Activated naive CD4-positive, alpha-beta T cell treated with anti-CD3 and anti-CD28 coated beads, Interleukin-2, amount 10 ng/mL, durations not matched to agents 7 days and 5 days (primary cell): ENCODE data around the gene CCK.

ENCODE experiments used
- CTCF ChIA-PET: fragments of 350-600 bp; sonication (Branson Sonifier 250); formaldehyde crosslinking; loops from one replicate; lab custom pipeline; 2021; ENCODE audit warnings: antibody characterized with exemption; lab: Charles Lee
- DNase-seq: peaks from one replicate; pipeline ENCODE4 v3.0.0-alpha.2; 2020
- H3K27ac Mint-ChIP-seq: one replicate; pipeline ENCODE4 v1.8.0; 2021; ENCODE audit warnings: mild to moderate bottlenecking, moderate library complexity, mixed read lengths
- H3K27me3 Mint-ChIP-seq: one replicate; pipeline ENCODE4 v1.8.0; 2021; ENCODE audit warnings: mild to moderate bottlenecking, mixed read lengths
- H3K36me3 Mint-ChIP-seq: one replicate; pipeline ENCODE4 v1.8.0; 2021; ENCODE audit warnings: mixed read lengths
- H3K4me1 Mint-ChIP-seq: one replicate; pipeline ENCODE4 v1.8.0; 2021; ENCODE audit warnings: mixed read lengths
- H3K4me3 Mint-ChIP-seq: one replicate; pipeline ENCODE4 v1.8.0; 2021; ENCODE audit warnings: mild to moderate bottlenecking, moderate library complexity, mixed read lengths
- H3K9me3 Mint-ChIP-seq: one replicate; pipeline ENCODE4 v1.8.0; 2021; ENCODE audit warnings: mixed read lengths

The CCK gene

DNA sequence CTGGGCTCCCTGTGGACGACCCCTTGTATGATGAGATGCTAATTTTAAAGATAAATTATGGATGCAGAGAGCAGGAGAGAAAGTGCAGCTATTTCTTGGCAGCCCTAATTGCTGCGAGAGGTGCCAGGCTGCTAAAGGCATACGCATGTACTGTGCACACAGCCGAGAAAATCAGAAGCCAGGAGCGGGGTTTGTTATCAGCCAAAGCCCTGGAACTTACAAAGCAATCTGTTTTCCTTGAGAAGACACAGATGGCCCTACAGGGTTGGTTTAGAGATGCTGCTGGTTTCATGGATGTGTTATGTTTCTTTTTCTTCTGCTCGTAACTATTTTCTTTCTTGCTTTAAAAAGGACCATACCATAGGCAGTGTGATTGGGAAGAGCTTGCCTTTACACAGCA, 11.7 kb upstream of the CCK start:
- Mint-ChIP-seq H3K36me3 (no peaks in the 10 kb centered on the region), H3K27ac (no peak overlapping the region), H3K4me3 (no peak overlapping the region), H3K27me3 (peaks cover 4% of the 10 kb centered on the region), H3K4me1 (no peaks in the 10 kb centered on the region), H3K9me3 (peaks cover 23% of the 10 kb centered on the region)
- DNase-seq: no peak
- CTCF ChIA-PET: no interaction called here

DNA sequence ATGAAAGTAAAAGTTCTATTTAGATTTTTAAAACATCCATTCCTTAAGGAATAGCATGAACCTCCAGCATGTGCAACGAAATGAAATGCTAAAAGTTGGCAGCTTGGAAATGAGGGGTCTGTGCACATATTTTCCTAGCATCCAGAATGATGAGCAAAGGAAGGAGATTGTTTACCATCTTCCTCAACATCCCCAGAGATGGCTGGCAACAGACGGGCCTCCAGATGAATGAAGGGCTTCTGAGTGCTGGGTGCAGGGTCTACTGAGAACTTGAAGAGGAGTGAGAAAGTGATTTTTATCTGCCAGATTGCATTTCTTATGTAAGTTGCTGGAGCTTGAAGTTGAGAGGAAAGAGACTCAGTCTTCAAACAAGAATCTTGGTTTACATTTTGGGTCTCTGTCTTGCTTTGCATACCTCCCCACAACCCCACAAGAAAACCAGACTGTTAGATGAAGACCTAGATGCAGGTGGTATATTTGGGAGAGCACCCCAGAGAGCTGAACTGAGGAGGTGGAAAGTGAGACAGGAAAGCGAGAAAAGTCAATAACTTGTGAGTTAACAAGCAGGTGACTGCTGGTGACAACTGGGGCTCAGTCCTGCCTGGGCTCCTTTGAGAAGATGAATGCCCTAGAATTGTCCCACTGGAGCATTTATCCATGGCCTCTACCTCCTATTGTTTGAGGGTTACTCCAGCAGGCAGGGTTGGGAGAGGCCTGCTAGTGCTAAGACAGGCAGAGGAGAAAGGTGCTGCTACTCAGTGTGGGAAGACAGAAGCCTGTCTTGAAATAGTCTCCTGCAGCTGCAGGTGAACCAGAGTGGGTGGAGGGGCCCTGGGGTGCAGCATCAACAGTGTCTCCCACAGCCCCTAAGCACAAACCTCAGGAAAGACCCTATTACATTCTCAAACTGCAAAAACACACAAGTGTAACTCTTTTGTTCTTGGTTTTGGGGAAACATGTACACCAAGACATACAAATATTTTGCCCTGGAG, 10.5 kb upstream of the CCK start:
- CTCF ChIA-PET: no interaction called here
- Mint-ChIP-seq H3K36me3 (no peaks in the 10 kb centered on the region), H3K27ac (no peak overlapping the region), H3K27me3 (peaks cover 4% of the 10 kb centered on the region), H3K4me1 (no peaks in the 10 kb centered on the region), H3K9me3 (peaks cover 24% of the 10 kb centered on the region), H3K4me3 (no peak overlapping the region)
- DNase-seq: no peak

DNA sequence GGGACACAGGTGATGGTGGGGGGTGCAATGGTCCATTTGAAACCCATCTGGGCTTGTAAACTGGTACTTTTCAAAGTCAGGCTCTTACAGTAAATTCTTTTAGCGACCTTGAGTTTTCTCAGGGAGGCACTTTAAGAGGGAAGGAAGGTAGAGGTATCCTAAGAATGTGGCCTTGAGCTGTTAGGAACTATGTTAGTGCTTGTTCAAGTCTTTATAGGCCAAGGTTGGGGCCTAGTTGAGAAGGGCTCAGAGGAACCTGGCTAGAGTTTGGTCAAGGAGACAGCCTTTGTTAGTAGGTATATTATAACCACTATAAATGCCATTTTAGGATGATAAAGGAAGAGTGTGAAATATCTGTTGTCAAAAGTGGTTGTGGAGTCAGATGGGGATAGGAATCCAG, 9.2 kb upstream of the CCK start:
- Mint-ChIP-seq H3K4me1 (no peaks in the 10 kb centered on the region), H3K36me3 (no peaks in the 10 kb centered on the region), H3K4me3 (no peak overlapping the region), H3K27ac (no peak overlapping the region), H3K27me3 (peaks cover 11% of the 10 kb centered on the region), H3K9me3 (peaks cover 14% of the 10 kb centered on the region)
- no peak for DNase-seq
- CTCF ChIA-PET: no interaction called here

DNA sequence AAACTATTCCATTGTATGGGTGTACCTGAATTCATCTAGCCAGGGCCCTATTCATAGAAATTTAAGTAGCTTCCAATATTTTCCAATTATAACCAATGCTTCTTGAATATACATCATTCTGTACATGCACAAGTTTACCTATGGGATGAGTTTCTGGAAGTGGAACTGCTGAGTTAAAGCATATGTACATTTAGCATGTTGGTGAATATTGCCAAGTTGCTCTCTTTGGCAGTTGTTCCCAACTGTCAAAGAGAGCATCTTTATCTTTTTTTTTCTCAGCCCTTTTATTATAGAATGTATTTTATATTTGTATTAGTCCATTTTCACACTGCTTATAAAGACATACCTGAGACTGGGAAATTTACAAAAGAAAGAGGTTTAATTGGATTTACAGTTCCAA, 8.3 kb upstream of the CCK start:
- Mint-ChIP-seq H3K4me3 (no peak overlapping the region), H3K27me3 (peaks cover 15% of the 10 kb centered on the region), H3K4me1 (no peaks in the 10 kb centered on the region), H3K9me3 (peaks cover 6% of the 10 kb centered on the region), H3K36me3 (no peaks in the 10 kb centered on the region), H3K27ac (no peak overlapping the region)
- DNase-seq: no peak
- CTCF ChIA-PET: interaction anchor here (0.7 kb wide), 1 partner anchor 1474 kb away, joined by 3 read pairs; no protein-coding TSS in a partner anchor

DNA sequence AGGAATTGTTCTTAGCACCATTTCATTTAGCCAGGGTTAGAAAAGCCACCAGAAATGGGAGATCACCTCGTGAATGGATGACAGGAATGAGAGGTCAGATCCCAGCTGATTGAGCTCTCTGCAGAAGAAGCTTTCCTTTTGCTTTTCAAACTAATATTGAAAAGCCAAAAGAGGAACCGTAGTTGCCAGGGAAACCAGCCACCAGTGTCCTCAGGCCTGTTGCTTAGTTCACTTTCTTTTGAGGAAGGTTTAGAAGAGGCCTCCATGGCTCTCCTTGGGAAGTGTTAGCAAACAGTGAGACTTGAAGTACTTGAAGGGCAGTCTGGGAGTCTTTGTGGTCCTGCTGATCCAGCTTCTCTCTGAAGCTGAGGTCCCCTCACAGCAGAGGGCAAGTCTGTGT, 7.4 kb upstream of the CCK start:
- Mint-ChIP-seq H3K27ac (no peak overlapping the region), H3K4me3 (no peak overlapping the region), H3K27me3 (peaks cover 23% of the 10 kb centered on the region), H3K4me1 (no peaks in the 10 kb centered on the region), H3K36me3 (no peaks in the 10 kb centered on the region), H3K9me3 (peaks cover 1% of the 10 kb centered on the region)
- CTCF ChIA-PET: interaction anchor here (1.0 kb wide), 1 partner anchor 82 kb away, joined by 3 read pairs; no protein-coding TSS in a partner anchor
- no peak for DNase-seq

DNA sequence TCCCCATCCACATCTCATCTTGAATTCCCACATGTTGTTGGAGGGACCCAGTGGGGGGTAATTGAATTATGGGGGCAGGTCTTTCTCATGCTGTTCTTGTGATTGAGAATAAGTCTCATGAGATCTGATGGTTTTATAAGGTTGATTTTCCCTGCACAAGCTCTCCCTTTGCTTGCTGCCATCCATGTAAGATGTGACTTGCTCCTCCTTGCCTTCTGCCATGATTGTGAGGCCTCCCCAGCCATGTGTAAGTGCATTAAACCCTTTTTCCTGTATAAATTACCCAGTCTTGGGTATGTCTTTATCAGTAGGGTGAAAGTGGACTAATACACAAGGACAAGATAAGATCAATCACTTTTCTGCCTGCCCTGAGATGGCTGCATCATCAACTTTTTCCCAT, 5.8 kb upstream of the CCK start:
- H3K27me3 Mint-ChIP-seq: peaks cover 37% of the 10 kb centered on the region
- H3K9me3 Mint-ChIP-seq: peaks cover 1% of the 10 kb centered on the region
- H3K4me3 Mint-ChIP-seq: no peak overlapping the region
- no peak for DNase-seq
- H3K27ac Mint-ChIP-seq: no peak overlapping the region
- CTCF ChIA-PET: interaction anchor here (0.6 kb wide), 1 partner anchor 10 kb away, joined by 3 read pairs; no protein-coding TSS in a partner anchor
- H3K36me3 Mint-ChIP-seq: no peaks in the 10 kb centered on the region
- H3K4me1 Mint-ChIP-seq: no peaks in the 10 kb centered on the region

DNA sequence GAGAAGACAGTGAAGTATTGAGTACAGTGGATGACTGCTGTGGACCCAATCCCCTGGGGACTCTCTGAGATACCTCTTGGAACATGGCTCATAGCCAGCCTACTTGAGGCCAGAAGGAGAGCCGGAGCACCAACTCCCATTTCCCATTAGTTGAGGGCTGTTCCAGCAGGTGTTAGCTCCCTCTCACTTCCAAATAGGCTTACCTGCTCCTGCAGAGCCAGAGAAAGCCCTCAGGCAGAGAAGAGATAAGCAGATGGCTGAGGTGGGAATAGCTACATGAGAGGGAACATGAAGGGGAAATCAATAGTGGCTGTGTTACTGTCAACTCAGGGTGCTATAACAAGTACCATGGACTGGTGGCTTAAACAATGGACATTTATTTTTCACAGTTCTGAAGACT, 4.6 kb upstream of the CCK start:
- DNase-seq: no peak
- Mint-ChIP-seq H3K36me3 (no peaks in the 10 kb centered on the region), H3K4me3 (no peak overlapping the region), H3K4me1 (no peaks in the 10 kb centered on the region), H3K27ac (no peak overlapping the region), H3K9me3 (peaks cover 1% of the 10 kb centered on the region), H3K27me3 (peaks cover 45% of the 10 kb centered on the region)
- CTCF ChIA-PET: interaction anchor here (1.0 kb wide), 1 partner anchor 173 kb away, joined by 4 read pairs; no protein-coding TSS in a partner anchor

DNA sequence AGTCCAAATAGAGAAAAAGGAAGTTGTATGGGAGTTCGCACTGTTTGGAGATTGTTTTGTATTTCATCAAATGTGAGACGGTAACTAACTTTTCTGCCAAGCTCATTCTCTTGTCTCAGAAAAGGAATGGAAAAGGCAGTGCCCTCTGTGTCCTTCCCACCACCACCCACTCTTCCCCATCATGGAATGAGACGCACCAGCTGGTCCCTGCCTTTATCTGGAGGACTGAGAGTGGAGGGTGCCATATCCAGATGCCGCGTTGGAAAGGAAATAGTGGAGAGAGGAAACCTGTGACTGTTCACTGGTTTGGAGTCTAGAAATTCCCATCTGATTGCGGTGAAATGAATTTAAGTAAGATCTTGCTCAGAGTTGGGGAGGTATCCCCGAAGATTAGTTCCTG, 3.7 kb upstream of the CCK start:
- Mint-ChIP-seq H3K36me3 (no peaks in the 10 kb centered on the region), H3K9me3 (peaks cover 1% of the 10 kb centered on the region), H3K27me3 (peaks cover 54% of the 10 kb centered on the region), H3K4me3 (no peak overlapping the region), H3K27ac (no peak overlapping the region), H3K4me1 (no peaks in the 10 kb centered on the region)
- CTCF ChIA-PET: interaction anchor here (1.0 kb wide), 1 partner anchor 174 kb away, joined by 4 read pairs; no protein-coding TSS in a partner anchor
- no peak for DNase-seq

DNA sequence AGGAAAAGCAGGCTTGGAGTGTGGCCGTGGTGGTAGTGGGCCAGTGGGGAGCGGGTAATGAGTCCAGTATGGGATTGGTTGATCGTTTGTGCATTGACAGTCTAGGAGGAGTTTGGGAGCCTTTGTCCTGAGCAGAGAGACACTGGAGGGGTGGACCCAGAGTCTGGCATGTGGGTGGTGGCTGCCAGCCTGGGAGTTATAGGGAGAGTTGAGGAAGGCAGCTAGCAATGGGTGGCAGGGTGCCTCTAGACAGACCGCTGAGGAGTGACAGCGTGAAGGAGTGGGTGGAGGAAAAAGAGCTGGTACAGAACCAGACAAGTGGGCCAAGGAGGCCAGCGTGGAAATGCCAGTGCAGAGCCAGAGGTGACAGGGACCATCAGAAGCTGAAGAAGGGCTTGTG, 1.9 kb upstream of the CCK start:
- DNase-seq: no peak
- H3K36me3 Mint-ChIP-seq: no peaks in the 10 kb centered on the region
- peaks cover 1% of the 10 kb centered on the region for H3K9me3 Mint-ChIP-seq
- H3K27ac Mint-ChIP-seq: peak overlapping the region; percentile 34
- CTCF ChIA-PET: interaction anchor here (1.0 to 1.1 kb wide), 2 partner anchors 20 to 233 kb away, joined by 3 read pairs; no protein-coding TSS in a partner anchor
- peaks cover 5% of the 10 kb centered on the region for H3K4me1 Mint-ChIP-seq
- H3K27me3 Mint-ChIP-seq: peaks cover 72% of the 10 kb centered on the region
- H3K4me3 Mint-ChIP-seq: no peak overlapping the region

DNA sequence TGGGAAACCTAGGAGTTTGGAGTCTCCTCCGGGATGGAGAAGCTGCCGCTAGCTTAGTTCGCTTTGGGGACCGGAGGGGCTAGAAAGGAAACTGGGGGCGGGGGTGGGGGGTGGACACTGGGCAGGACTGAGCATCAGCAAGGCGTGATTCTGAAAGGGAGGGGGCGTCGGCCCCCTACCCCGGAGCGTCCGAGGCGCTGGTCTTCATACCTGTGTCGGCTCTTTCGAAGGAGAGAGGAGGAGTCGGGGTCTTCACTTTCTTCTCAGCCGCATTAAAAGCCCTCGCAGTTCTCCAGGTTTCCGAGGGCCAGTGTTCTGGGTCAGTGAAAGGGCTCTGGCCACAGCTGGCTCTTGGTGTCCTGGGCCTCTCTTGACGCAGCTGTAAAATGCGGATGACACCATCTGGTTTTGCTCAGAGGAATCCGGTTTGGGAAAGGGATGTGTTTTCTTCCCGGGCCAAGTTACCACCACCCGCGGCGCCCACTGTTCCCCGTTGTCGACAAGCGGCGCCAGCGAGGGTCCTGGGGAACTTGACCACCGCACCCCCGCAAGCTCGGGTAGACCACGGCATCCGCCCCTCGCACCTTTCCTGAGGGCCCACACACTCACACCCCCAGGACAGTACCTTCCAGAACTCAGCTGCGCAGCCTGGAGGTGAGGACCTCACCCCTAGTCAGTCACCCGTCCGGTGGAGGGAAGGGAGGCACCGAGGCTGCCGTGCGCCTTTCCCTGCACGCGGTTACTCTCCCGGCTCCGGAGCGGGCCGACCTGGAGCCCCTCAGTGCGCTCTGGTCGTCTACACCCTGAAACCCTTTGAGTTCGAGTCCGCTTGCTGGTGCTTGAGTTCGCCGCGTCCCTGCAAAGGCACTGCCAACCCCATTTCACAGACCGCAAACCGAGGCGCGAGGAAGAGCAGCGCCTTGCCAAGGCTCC, 660 bp downstream of the CCK start:
- CTCF ChIA-PET: interaction anchor here (1.0 kb wide), 1 partner anchor 180 kb away, joined by 3 read pairs; no protein-coding TSS in a partner anchor
- H3K9me3 Mint-ChIP-seq: no peaks in the 10 kb centered on the region
- H3K36me3 Mint-ChIP-seq: no peaks in the 10 kb centered on the region
- H3K4me1 Mint-ChIP-seq: peaks cover 5% of the 10 kb centered on the region
- H3K27me3 Mint-ChIP-seq: peaks cover 88% of the 10 kb centered on the region
- no peak overlapping the region for H3K27ac Mint-ChIP-seq
- DNase-seq: no peak
- no peak overlapping the region for H3K4me3 Mint-ChIP-seq

DNA sequence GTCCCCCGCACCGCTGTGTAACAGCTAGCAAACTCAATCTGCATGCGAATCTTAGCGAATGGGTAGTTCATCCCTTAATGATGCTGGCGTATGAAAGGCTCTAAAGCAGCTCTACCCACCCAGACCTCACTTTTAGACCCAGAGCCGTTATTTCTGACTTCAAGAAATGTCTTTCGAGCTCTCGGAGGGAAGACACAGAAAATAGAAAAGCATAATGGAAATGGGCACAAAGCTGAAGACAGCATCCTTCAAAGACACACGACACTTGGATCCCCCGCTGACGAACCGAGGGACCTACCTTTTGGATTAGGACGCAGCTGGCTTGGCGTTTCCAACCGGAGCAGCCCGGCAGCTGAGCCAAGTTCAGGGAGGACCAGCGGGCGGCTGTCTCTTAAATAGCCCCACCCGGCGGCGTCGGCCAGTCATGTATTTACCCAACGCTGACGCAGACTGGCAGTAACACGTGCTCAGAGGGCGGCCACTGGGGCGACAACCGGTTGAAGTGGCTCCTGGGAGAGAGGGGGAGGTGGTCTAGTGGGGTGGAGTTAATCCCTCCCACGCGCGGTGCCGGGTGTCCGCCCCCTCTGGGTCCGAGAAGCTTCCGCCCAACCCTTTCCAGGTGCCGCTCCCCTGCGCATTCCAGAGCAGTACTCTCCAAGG, 1.5 kb downstream of the CCK start:
- CTCF ChIA-PET: interaction anchor here (0.6 to 1.0 kb wide), 2 partner anchors 179 to 181 kb away, joined by 3 read pairs; no protein-coding TSS in a partner anchor
- peaks cover 5% of the 10 kb centered on the region for H3K4me1 Mint-ChIP-seq
- no peaks in the 10 kb centered on the region for H3K36me3 Mint-ChIP-seq
- H3K9me3 Mint-ChIP-seq: no peaks in the 10 kb centered on the region
- peak; percentile 24 for DNase-seq
- H3K27me3 Mint-ChIP-seq: peaks cover 91% of the 10 kb centered on the region
- no peak overlapping the region for H3K27ac Mint-ChIP-seq
- no peak overlapping the region for H3K4me3 Mint-ChIP-seq

DNA sequence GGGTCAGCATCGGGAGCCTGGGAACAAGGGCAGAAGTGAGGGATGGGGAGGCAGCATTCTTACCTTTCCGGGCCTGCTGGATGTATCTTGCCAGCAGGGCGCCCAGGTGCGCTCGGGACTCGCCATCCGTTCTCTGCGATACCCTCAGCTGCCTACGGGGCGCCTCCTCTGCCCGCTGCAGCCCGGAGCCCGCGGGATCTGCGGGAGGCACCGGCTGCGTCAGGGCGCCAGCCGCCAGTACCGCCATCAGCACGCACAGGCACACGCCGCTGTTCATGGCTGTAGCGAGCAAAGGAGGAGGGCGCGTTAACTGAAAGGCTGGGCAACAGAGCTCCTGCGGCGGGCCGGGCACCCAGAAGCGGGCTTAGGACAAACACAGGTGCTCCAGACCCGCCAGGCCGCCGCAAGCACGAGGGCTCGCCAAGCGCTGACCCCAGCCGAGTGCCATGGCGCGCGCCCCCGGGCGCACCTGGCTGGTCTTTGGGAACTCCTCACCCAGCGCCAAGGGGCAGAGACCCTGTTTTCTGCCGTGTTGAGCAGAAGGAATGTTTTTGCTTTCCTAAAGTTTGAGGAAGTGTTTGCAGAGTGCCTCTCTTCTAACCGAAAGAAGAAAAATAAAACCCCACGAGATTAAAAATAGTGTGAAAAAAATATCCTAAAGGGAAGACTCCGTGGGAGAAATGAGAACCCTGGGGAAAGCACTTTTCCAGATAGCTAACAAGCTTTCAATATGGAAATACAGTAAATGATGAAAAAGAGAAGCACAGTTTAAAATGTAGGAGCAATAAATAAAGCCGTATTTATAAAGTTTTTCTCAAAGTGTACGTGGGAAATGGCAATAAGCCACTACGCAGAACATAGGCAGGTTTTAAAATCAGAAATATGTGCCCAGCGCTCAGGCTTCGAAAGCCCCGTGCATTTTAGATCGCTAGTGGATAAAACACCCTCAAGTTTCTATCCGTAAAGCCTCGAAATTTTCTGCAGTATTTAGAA, 2.3 kb downstream of the CCK start:
- H3K36me3 Mint-ChIP-seq: no peaks in the 10 kb centered on the region
- peaks cover 5% of the 10 kb centered on the region for H3K4me1 Mint-ChIP-seq
- H3K27ac Mint-ChIP-seq: no peak overlapping the region
- no peak overlapping the region for H3K4me3 Mint-ChIP-seq
- H3K27me3 Mint-ChIP-seq: peaks cover 86% of the 10 kb centered on the region
- no peaks in the 10 kb centered on the region for H3K9me3 Mint-ChIP-seq
- CTCF ChIA-PET: interaction anchor here (0.6 kb wide), 1 partner anchor 179 kb away, joined by 3 read pairs; no protein-coding TSS in a partner anchor
- DNase-seq: no peak
